Right lobe of liver (tissue), 4 donors: Measurements from ENCODE around the gene MTCH2.

ENCODE experiments used
- POLR2A ChIP-seq: fragments of 450-650 bp; IDR thresholded peaks from one replicate; pipeline ENCODE4 v1.6.1; 2017; ENCODE audit warnings: antibody characterized with exemption, mild to moderate bottlenecking
- TF ChIP-seq, protein P1 (sequence below), 4 donors: fragments of 200-600 bp in 3 of 4; fragments of 450-650 bp in 1 of 4; IDR thresholded peaks; one replicate each; pipeline versions ENCODE4 v1.5.1 to v1.8.0; 2016 to 2022; ENCODE audit warnings: antibody characterized with exemption in 4 of 4, mild to moderate bottlenecking in 2 of 4
- donor health status: DM: no; HTN: no; CAD: no.
- donor health status: DM: no; HTN: no; CAD: no.
- donor health status: DM: no; HTN: yes; CAD: no.

DNA sequence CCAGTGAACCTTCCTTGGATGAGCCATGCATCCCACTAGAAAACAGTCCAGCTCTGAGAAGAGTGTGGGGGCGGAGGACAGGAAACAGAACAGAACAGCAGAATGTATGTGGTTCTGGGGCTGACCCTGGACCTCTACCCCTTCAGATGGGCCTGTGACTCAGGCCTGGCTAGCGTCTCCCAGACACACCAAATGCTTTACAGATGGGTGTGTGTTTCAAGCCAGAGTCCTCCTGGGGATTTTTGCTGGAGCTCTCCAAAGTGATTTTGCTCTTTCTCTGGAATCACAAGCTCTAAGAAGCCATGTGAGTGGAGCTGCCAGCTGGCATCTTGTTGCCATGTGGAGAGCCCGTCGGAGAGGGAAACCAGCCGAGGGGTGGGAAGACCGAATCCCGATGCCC is 35.0 kb downstream of the MTCH2 start:
- TF ChIP-seq POLR2A: no peak
- TF ChIP-seq, protein P1, sequence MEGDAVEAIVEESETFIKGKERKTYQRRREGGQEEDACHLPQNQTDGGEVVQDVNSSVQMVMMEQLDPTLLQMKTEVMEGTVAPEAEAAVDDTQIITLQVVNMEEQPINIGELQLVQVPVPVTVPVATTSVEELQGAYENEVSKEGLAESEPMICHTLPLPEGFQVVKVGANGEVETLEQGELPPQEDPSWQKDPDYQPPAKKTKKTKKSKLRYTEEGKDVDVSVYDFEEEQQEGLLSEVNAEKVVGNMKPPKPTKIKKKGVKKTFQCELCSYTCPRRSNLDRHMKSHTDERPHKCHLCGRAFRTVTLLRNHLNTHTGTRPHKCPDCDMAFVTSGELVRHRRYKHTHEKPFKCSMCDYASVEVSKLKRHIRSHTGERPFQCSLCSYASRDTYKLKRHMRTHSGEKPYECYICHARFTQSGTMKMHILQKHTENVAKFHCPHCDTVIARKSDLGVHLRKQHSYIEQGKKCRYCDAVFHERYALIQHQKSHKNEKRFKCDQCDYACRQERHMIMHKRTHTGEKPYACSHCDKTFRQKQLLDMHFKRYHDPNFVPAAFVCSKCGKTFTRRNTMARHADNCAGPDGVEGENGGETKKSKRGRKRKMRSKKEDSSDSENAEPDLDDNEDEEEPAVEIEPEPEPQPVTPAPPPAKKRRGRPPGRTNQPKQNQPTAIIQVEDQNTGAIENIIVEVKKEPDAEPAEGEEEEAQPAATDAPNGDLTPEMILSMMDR (IDR thresholded peaks at IDR 0.05): no peak
